Measurements from ENCODE around the gene SLCO3A1.

SLCO3A1 gene

DNA sequence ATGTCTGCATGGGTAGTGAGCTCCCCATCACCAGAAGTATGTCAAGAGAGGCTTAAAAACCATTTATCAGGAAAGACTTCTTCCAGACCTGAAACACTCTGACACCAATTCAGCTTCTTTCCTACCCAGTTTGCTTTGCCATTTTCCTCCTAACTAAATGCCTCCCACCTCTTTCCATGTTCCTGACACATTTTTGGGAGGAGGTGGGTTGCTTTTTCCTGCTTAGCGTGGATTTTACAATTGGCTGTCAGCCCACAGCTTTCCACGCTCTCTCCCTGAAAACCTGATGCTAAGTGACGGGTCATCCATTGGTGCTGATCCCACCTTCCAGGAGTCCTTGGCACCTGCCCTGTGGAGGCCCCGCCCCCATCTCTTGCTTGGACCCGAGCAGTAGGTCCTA lies 275.3 kb downstream of the SLCO3A1 start:
- no peak for DNase-seq (ENCODE audit: low spot score)

DNA sequence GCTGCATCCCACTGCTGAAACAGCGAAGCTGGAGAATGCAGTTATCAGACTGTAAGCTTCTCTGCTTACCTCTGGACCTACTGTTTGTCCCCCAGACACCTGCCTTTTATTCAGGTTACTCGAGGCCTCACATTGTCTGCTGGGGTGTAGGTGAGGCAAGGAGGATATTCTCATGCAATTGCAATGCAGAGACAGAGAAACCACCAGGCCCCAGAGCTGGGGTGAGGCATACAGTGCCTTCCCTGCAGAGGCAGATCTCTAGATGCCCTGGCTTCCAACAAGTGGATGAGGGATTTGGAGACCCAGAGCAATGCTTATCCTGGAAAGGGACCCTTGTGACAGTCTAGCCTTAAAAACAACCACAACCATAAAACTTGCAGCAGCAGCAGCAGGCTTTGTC lies 276.7 kb downstream of the SLCO3A1 start:
- no peak for DNase-seq (ENCODE audit: low spot score)

DNA sequence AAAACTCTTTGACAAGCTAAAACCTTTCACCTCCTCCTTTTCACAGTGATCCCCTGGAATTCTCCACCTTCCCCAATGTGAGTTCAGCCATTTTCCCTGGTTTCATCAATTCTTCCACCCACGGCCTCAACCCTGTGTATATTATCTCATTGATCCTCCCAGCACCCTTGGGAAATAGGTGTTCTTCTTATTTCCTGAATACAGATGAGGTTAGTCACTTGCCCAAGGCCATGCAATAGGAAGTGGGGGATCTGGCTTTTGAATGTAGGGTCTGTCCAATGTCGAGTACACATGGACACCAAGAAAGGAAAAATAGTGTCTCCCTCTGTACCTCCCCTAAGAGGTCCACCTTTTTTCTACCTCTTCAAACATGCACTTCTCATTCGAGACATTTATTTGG lies 277.4 kb downstream of the SLCO3A1 start:
- no peak for DNase-seq (ENCODE audit: low spot score)

DNA sequence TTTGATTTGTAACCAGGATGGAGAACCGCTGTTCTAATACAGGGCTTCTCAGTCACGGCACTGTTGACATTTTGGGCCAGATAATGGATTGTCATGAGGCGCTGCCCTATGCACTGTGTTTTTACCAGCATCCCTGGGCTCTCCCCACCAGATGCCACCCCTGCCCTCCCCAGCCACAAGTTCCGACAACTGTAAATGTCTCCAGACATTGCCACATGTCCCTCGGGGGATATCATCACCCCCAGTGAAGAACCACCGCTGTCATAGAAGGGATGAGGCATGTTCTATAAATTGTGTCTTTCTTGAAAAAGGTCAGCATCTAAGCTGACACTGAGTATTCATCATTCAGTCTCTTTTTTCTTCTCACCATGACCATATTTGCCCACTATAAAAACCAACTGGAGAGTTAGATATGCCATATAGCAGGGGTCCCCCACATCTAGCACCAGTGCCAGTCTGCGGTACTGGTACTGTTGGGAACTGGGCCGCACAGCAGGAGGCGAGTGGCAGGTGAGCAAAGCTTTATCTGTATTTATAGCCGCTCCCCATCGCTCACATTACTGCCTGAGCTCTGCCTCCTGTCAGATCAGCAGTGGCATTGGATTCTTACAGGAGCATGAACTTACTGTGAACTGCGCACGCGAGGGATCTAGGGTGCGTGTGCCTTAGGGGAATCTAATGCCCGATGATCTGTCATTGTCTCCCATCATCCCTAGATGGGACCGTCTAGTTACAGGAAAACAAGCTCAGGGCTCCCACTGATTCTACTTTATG lies 279.7 kb downstream of the SLCO3A1 start:
- no peak for DNase-seq (ENCODE audit: low spot score)

DNA sequence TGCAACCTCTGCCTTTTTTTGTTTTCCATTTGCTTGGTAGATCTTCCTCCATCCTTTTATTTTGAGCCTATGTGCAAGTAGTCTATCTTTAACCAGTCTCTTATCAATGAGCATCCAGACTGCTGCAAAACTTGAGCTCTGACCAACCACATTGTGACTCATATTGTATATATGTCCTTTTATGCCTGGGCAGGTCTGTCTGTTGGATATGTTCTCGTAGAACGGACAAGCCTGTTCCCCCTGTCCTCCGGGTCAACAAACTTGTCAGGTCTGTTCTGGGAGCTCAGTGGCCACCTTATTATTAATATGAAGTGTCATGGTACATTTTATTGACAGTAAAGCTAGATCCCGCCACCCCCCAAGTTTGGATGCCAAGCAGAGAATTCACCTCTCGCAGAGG lies 287.3 kb downstream of the SLCO3A1 start:
- no peak for DNase-seq (ENCODE audit: low spot score)

DNA sequence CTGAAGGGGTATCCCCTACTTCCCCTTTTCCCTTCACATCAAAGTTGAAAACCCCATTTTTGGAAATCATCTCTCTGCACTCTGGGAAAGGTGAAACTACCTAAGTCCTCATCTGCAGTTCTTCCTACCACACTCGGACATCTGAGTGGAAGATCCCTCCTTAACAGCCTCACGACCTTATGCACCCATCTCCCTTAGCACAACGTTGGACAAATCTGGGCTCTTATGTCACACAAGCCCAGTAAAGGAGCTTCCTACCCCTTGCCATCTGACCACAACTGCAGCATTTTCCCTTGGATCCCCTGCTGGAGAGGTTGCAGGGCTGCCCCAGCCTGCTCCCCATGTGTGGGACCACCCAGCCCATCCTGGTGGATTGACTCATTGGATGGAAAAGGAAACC lies 288.1 kb downstream of the SLCO3A1 start:
- DNase-seq (ENCODE audit: low spot score): no peak

DNA sequence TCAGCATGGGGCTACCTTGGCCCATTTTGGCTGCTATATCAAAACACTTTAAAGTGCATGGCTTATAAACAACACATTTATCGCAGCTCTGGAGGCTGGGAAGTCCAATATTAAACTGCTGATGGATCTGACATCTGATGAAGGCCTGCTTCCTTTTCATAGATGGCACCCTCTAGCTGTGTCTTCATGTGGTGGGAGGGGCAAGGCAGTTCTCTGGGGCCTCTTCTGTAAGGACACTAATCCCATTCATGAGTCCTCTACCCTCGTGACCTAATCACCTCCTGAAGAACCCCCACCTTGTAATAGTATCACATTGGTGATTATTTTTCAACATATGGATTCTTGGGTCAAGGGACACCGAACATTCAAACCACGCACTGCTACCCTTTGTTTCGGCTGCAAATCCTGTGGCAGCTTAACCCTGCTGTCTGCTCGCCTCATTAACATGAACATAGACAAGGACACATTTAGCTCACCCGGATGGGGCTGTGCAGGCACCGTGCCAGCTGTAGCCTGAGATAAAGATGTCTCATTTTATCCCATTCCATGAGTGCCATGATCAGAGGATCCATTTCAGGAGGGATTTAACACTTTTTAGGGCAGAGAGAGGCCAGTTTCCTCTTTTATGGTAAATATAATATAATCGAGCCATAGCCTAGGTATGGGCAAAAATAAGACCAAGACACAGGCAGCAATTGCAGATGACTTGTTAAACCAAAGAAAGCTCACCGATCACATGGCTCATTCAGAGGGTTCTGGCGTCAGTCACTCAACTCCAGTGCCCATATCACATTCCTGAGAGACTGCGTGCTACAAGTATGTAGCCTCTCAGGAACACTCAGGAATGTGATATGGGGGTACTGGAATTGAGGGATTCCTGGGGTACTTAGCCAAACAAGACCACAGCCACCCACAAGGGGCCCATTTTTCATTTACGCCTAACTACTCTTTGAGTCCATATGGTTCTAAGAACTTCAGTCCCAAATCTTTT lies 289.0 kb downstream of the SLCO3A1 start:
- no peak for DNase-seq (ENCODE audit: low spot score)

DNA sequence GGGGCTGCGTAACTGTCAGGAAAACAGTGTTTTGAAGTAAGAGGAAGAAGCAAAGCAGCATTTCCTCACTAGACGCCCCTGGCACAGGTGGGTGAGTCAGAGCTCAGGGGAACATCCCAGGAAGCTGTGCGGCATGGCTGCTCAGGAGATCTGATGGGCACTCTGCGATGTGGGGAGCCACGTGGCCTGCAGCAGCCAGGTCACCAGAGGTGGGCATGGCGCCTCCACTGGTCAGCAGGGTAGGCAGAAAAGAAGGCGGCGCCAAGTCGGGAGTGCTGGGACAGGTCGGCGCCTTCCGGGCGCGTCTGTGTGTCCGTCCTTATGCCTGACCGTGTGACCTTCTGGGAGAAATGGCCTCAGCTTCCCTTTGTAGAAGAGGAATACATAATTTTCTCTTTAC lies 290.3 kb downstream of the SLCO3A1 start:
- DNase-seq (ENCODE audit: low spot score): no peak

DNA sequence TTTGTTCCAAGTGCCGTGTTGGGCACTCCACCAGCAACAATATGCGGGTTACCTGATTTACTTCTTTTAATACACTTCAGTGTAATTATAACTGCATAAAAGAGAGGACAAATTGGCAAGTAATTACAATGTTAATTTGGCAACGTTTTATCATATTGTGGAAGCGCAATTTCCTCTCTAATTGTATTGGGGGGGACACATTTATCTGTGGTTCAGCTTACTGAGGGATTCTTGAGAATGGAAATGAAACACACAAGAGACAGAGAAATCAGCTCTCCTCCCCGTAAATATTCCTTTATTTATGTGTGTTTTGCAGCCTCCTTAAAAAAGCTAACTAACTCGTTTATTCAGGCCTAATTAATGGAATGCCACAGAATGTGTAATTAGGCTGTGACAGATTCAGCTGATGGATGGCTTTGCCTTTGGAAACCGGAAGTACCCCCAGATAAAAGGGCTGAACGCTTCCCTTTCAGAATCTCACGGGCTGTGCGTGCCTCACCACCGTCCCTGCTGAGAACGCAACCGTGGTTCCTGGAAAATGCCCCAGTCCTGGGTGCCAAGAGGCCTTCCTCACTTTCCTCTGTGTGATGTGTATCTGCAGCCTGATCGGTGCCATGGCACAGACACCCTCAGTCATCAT lies 293.1 kb downstream of the SLCO3A1 start:
- DNase-seq (ENCODE audit: low spot score): no peak

DNA sequence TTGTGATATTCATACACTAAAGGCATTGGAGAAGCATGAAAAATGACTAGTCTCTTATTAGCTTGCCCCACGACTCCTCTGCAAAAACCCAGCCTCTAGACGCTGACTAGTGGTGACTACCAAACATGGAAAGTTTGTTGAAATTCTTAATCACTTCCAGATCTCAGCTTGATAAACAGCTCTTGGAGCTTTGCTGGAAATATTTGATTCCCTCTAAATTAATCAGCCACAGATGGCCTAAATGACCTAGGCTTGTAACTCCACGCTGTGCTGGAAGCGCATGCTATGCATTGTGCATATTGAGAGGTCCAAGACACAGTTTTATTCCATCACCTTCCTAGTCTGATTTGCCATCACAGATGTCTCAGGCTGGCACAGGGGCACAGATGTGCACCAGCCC lies 295.5 kb downstream of the SLCO3A1 start:
- DNase-seq (ENCODE audit: low spot score): no peak

DNA sequence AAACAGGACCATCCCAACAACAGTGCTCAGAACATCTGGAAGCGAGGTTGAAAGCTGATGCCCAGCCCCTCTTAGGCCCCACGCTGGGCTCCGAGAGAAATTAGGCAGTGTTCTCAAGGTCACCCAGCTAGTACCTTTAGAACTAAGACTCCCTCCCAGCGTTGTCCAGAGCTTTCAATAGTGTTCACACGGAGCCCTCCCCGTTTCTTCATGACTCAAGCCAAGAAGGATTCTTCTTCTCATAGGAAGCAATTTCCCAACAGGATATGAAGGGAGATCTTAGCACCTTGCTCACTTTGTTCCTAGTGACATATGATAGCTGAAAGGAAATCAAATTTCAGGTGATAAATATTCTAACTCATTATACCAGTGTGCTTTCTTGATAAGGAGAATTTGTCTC lies 296.0 kb downstream of the SLCO3A1 start:
- no peak for DNase-seq (ENCODE audit: low spot score)

DNA sequence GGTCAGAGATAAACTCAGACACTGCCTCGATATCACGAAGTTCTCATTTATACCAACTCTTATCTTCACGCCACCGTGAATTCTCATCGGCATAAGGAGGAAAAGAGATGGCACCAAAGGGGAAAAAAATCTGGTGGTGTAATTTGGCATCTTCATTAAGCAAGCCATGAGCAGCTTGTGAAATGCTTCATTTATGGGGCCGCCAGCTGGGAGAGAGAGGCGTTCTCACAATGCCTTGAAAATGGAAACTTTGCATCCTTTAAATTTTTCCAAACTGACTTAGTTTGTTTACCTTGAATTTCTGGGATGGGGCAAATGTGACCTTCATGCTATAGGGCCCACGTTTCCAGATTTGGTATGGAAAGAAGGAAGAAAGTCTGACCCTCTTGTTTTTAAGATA lies 297.7 kb downstream of the SLCO3A1 start:
- no peak for DNase-seq (ENCODE audit: low spot score)

DNA sequence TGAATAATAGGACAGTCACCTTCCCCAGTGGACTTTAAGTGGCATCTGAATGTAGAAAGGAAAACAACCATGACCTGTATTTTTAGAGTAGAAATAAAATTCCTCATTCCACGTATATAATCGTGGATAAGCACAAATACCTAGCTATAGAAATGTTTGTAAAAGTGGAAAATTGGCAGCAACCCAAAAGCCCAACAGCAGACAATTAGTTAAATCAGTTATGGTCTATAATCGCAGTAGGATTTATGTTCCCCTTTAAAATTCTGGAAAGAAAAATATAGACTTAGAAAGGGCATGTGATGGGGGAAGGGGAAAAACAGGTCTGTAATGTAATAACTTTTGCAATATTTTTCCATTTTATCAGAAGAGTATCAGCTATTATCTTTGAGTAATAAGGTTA lies 298.2 kb downstream of the SLCO3A1 start:
- DNase-seq (ENCODE audit: low spot score): no peak

DNA sequence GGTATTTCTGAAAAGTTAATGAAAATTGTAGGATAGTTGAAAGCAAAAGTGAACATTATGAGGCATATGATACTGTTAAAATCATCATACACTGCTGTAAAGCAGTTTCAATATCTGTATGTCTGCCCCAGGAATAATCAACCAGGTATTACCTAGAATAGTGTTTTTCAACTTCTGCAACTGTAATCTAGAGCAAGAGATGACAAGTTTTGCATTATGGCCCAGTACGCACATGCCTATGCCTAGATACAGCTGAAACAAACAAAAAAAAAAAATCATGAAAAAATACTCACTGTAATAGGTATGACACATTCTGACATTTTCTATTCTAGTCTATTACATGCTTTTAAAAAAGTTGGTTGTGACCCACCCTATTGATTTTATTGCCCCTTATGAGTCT lies 299.5 kb downstream of the SLCO3A1 start:
- DNase-seq (ENCODE audit: low spot score): no peak

DNA sequence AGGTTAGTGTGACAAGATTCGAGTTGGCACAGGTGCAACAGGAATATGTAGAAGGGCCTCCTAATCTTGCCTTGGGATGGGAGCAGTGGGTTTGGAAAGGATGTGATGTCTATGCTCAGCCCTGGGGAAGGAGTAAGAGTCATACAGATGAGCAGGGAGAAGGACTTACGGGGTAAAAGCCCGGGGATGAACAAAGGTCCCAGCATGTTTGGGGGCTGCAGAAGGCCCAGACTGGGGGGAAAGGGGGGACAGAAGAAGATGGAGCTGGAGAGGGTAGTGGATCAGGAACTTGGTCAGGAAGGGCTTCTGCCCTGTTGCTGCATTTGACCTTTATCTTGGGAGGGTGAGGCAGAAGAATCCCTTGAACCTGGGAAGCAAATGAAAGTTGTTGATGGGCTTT lies 300.1 kb downstream of the SLCO3A1 start:
- no peak for DNase-seq (ENCODE audit: low spot score)

DNA sequence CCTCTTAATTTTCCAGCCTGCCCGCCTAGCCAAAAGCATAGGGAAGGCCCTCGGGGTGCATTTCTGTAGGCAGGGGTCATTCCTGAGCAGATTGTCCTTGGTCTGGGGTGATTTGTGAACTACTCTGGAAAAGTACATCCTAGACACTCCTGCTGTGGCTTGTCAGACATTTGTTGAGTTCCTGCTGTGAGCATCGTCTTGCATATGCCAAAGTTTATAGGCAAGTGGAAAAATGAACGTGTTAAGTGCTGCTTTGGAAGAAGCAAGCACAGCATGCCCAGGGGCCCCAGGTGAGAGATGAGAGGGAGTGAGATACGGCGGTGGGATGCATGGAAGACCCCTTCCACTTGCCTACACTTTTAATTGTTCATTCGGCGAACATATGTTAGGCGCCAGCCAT lies 302.4 kb downstream of the SLCO3A1 start:
- DNase-seq (ENCODE audit: low spot score): no peak

DNA sequence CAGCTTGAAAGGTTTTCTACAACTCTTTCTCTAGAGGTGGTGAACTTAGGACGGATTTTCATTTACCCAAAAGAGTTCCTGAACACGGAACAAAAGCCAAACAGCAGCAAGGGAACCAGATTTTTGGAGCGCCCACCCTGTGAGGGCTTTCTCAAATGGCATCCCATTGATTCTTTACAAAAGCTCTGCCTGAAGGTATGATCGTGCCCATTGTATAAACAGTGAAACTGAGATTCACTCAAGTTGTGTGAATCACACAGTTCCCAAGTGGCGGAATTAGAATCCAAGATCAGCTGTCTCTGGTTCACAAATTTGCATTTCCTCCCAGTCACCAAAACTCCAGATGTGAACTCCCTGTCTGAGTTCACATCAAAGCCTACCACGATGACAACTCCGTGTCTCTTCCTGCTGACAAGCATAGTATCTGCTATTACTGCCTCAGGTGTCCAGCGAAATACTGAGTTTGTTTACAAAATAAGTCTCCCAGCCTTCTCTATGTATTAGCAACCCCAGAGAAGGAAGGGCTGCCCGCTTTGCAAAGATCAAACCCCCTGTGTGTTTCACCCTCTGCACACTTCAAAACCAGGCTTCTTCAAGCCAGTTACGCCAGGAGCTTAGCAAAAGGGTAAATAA lies 304.3 kb downstream of the SLCO3A1 start:
- DNase-seq (ENCODE audit: low spot score): no peak

DNA sequence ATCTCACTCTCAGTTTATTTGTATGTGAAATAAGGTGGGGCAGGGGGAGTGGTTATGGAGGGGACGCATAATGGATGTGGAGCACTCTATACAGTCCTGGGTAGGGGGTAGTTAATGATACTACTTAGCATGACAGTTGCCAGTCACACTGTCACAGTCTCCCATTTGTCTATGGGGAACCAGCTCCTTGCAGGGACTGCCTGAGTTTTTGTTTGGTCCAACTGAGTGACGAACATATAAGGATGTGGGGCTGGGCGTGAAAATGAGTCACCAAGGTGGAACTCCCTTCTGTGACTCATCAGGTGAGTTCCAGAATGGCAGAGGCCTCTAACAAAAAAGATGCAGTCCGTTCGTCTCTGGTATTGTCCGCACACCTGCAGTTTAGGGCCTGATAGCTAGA lies 304.9 kb downstream of the SLCO3A1 start:
- DNase-seq (ENCODE audit: low spot score): no peak

DNA sequence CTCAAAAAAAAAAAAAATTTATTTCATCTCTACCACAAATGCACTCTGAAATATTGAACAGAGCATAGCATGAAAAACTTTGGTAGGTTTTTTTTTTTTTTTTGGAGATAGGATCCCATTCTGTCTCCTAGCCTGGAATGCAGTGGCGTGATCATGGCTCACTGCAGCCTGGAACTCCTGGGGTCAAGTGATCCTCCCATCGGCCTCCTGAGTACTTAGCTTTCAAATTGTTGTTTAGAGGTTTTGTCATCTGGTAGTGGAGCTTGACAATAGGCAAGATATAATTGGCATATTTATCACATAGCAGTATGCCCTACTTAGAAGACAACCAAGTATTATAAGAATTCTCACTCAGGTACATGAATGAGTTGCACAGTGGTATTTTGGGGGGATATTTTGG lies 306.0 kb downstream of the SLCO3A1 start:
- no peak for DNase-seq (ENCODE audit: low spot score)

DNA sequence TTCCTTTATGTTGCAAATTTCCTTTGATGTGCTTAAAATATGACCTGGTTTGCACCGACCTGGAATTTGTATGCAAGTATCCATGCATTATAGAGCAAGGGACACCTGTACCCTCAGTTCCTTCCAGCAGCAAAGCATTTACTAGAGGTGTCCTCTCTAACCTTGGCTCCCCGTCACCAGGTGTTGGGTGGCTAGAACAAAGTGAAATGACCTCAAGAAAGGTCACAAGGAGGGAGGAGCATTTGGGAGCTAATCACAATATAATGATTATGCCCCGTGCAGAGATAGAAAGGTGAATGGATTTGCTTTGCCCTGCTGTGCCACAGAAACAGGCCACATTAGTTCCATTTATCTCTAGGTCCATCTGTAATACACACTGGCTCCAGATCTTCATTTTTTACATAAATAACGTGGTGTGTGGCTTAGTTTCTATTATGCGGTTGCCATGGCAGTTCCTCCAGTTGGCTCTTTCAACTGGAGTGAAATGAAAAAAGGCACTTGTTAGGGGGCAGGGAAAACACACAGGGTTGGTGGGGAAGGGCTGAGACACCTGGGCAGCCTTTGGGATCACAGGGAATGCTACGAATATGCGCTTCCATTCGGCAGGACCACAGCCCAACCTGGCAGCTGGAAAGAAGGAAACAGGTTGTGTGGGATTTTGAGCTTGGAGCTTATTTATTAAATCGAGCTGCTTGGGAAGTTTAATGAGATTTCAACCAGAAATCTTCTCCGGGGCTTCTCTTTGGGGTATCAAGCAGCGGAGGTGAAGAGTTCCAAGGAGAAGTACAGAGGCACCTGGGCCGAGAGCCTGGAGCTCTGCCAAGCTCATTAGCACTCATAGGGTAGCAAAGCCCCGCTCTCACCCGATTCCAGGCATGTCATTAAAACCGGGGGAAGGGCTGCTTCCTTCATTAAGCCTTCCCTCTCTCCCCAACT lies 306.7 kb downstream of the SLCO3A1 start:
- DNase-seq (ENCODE audit: low spot score): no peak

DNA sequence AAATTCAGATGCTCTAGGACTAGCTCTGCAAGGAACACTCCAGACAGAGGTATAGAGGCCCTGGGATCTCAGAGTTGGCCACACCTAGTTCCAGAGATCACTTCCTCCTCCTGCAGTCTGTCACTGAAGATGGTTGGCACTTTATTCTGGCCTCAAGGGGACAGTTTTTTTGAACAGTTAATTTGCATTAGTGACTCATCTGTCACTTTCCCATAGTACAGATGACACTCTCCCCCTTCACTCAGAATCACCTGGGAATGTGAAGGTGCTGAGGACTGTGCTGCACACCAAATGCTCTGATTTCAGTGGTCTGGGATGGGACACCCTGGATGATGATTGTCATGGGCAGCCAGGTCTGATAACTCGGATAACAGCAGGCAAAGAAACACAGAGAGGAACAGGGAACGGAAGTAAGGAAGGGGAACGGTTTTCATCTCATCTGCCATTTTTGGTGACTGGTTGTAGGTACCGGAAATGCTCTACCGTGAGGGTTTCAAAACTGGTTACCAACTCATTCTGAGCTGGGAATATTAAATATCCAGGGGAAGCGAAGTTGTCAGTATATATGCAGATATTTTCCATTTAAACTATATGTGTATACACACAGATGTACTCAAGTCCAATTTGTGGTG lies 307.6 kb downstream of the SLCO3A1 start:
- peak; percentile 66 for DNase-seq (ENCODE audit: low spot score)

Measured in germinal center (tissue), 1 donor.